ENCODE measurements around the gene CRYBG3.
"Not testable (repeated sequence)": the region's sequence is repeated elsewhere in the genome, so short reads cannot be mapped to it uniquely, and the experiment has no call there.

The CRYBG3 gene

GRCh38 chr3:97825101-97825500 is 3.3 kb downstream of the CRYBG3 start:
- TF ChIP-seq CTCF (conservative IDR thresholded peaks at IDR 0.05) = no peak
- H3K27ac ChIP-seq = no peak overlapping the region

- TF ChIP-seq CTCF (conservative IDR thresholded peaks at IDR 0.05) = no peak
- no peak overlapping the region for H3K27ac ChIP-seq
These were observed 6.1 kb downstream of the CRYBG3 start for GRCh38 chr3:97827741-97828471.

- no peak for TF ChIP-seq CTCF (conservative IDR thresholded peaks at IDR 0.05)
- H3K27ac ChIP-seq = no peak overlapping the region
These were observed 7.4 kb downstream of the CRYBG3 start for GRCh38 chr3:97829198-97829597.

- H3K27ac ChIP-seq = no peak overlapping the region
- TF ChIP-seq CTCF (conservative IDR thresholded peaks at IDR 0.05) = no peak
These were observed 8.8 kb downstream of the CRYBG3 start for GRCh38 chr3:97830638-97831037.

- no peak overlapping the region for H3K27ac ChIP-seq
- no peak for TF ChIP-seq CTCF (conservative IDR thresholded peaks at IDR 0.05)
These were observed 9.3 kb downstream of the CRYBG3 start for GRCh38 chr3:97831140-97831539.

- H3K27ac ChIP-seq = not testable (repeated sequence)
These were observed 11.4 kb downstream of the CRYBG3 start for GRCh38 chr3:97833184-97833583.

GRCh38 chr3:97835761-97836160 is 13.9 kb downstream of the CRYBG3 start:
- TF ChIP-seq CTCF (conservative IDR thresholded peaks at IDR 0.05) = no peak
- H3K27ac ChIP-seq = no peak overlapping the region

GRCh38 chr3:97838393-97838792 is 16.6 kb downstream of the CRYBG3 start:
- H3K27ac ChIP-seq = no peak overlapping the region
- no peak for TF ChIP-seq CTCF (conservative IDR thresholded peaks at IDR 0.05)
